Measurements from ENCODE around the gene CUBN. TPM values are rescaled to one million over a fixed set of nuclear protein-coding genes. Genes with fewer than 3 reads are reported as not detected.

The CUBN gene
- total RNA-seq, 1 experiment from 2014 or later, result 1.3 TPM

- no peak overlapping the region for H3K27ac ChIP-seq (ENCODE audit: low read length)
- DNase-seq (ENCODE audit: low read depth, low spot score), result no peak
- H3K27me3 ChIP-seq (ENCODE audit: control insufficient read depth, insufficient read depth, low read length), result no peaks in the 10 kb centered on the region
- TF ChIP-seq TCF7L2 (IDR thresholded peaks at IDR 0.05; ENCODE audit: low read depth, low read length), result no peak
- TF ChIP-seq CTCF (IDR thresholded peaks at IDR 0.05), result no peak
- TF ChIP-seq SIN3A (IDR thresholded peaks at IDR 0.05; ENCODE audit: borderline replicate concordance, insufficient read depth, low read depth, low read length), result no peak
- TF ChIP-seq POLR2AphosphoS5 (IDR thresholded peaks at IDR 0.05; ENCODE audit: low read depth, low read length), result no peak
- TF ChIP-seq REST (IDR thresholded peaks at IDR 0.05; ENCODE audit: insufficient read depth in 1 of 2, low read depth in 2 of 2, low read length in 1 of 2), result no peak
- POLR2A ChIA-PET, result no interaction called here
- CTCF ChIA-PET, result no interaction called here
- intact Hi-C loops (cut with micrococcal nuclease; ENCODE audit: unreplicated experiment), result no loop called here
- H3K9me3 ChIP-seq (ENCODE audit: control insufficient read depth, insufficient read depth, low read depth, low read length), result no peaks in the 10 kb centered on the region; the same call in 1 of the 2 replicates
- H3K4me3 ChIP-seq (ENCODE audit: low read depth in 2 of 2, low read length in 2 of 2), result no peak overlapping the region
- H3K36me3 ChIP-seq (ENCODE audit: control insufficient read depth, insufficient read depth, low read length), result no peaks in the 10 kb centered on the region
- no peaks in the 10 kb centered on the region for H3K4me1 ChIP-seq (ENCODE audit: control insufficient read depth, insufficient read depth, low read length)
- BruUV-seq (replicated peaks), result no TSS peak
- in situ Hi-C loops (cut with HindIII; ENCODE audit: low pct_unique_long_range_greater_than_20kb, low sequenced_read_pairs), result no loop called here
- no peak for ATAC-seq
Measured at GRCh38 chr10:17146892-17147291, 17.3 kb upstream of the CUBN start.

GRCh38 chr10:17145239-17145638, 15.6 kb upstream of the CUBN start:
- POLR2A ChIA-PET, result no interaction called here
- CTCF ChIA-PET, result no interaction called here
- in situ Hi-C loops (cut with HindIII; ENCODE audit: low pct_unique_long_range_greater_than_20kb, low sequenced_read_pairs) (no loop called here), intact Hi-C loops (cut with micrococcal nuclease; ENCODE audit: unreplicated experiment) (no loop called here)
- Histone ChIP-seq H3K9me3 (ENCODE audit: control insufficient read depth, insufficient read depth, low read depth, low read length) (no peaks in the 10 kb centered on the region; the same call in 1 of the 2 replicates), H3K27me3 (ENCODE audit: control insufficient read depth, insufficient read depth, low read length) (no peaks in the 10 kb centered on the region), H3K4me3 (ENCODE audit: low read depth in 2 of 2, low read length in 2 of 2) (no peak overlapping the region), H3K36me3 (ENCODE audit: control insufficient read depth, insufficient read depth, low read length) (no peaks in the 10 kb centered on the region), H3K27ac (ENCODE audit: low read length) (peak overlapping the region; percentile 4; the same call in 1 of the 2 replicates), H3K4me1 (ENCODE audit: control insufficient read depth, insufficient read depth, low read length) (no peaks in the 10 kb centered on the region)
- no peak for ATAC-seq
- DNase-seq (ENCODE audit: low read depth, low spot score), result no peak
- BruUV-seq (replicated peaks), result no TSS peak
- TF ChIP-seq CTCF (IDR thresholded peaks at IDR 0.05) (no peak), SIN3A (IDR thresholded peaks at IDR 0.05; ENCODE audit: borderline replicate concordance, insufficient read depth, low read depth, low read length) (no peak), POLR2AphosphoS5 (IDR thresholded peaks at IDR 0.05; ENCODE audit: low read depth, low read length) (no peak), TCF7L2 (IDR thresholded peaks at IDR 0.05; ENCODE audit: low read depth, low read length) (no peak), REST (IDR thresholded peaks at IDR 0.05; ENCODE audit: insufficient read depth in 1 of 2, low read depth in 2 of 2, low read length in 1 of 2) (no peak)

Measured in Panc1 (cell line).